GM21381 (cell line): ENCODE results near the gene TTC39C.
A peak's percentile ranks its signal among the peaks of the same experiment; 100 is the strongest.
"Not testable (repeated sequence)": the region's sequence is repeated elsewhere in the genome, so short reads cannot be mapped to it uniquely, and the experiment has no call there.

Experiments used
- ATAC-seq: cut with Tn5 transposase; IDR thresholded peaks from one replicate; pipeline ENCODE4 v1.9.1; 2021; ENCODE audit warnings: mild to moderate bottlenecking, moderate library complexity; ENCODE audit not compliant: unreplicated experiment

Gene TTC39C

GRCh38 chr18:24051031-24051947 is 36.7 kb downstream of the TTC39C start:
- ATAC-seq = peak; percentile 46

GRCh38 chr18:24052053-24052452 is 37.5 kb downstream of the TTC39C start:
- ATAC-seq = no peak

- no peak for ATAC-seq
Measured at GRCh38 chr18:24053211-24053610, 38.7 kb downstream of the TTC39C start.

GRCh38 chr18:24054130-24054529 is 39.6 kb downstream of the TTC39C start:
- no peak for ATAC-seq

- ATAC-seq = no peak
Measured at GRCh38 chr18:24055009-24055804, 40.7 kb downstream of the TTC39C start.

GRCh38 chr18:24055878-24056277 is 41.3 kb downstream of the TTC39C start:
- ATAC-seq = no peak

GRCh38 chr18:24056506-24056905 is 42.0 kb downstream of the TTC39C start:
- ATAC-seq = no peak

GRCh38 chr18:24057804-24058203 is 43.2 kb downstream of the TTC39C start:
- no peak for ATAC-seq

GRCh38 chr18:24059385-24059784 is 44.8 kb downstream of the TTC39C start:
- not testable (repeated sequence) for ATAC-seq

- no peak for ATAC-seq
Measured at GRCh38 chr18:24060644-24061043, 46.1 kb downstream of the TTC39C start.

GRCh38 chr18:24063121-24063731 is 48.7 kb downstream of the TTC39C start:
- ATAC-seq = no peak

GRCh38 chr18:24064391-24065100 is 50.0 kb downstream of the TTC39C start:
- ATAC-seq = no peak

- no peak for ATAC-seq
Measured at GRCh38 chr18:24065906-24066305, 51.4 kb downstream of the TTC39C start.

- no peak for ATAC-seq
Measured at GRCh38 chr18:24068945-24069693, 54.6 kb downstream of the TTC39C start.

- ATAC-seq = no peak
Measured at GRCh38 chr18:24071029-24071428, 56.5 kb downstream of the TTC39C start.

GRCh38 chr18:24071779-24072178 is 57.2 kb downstream of the TTC39C start:
- ATAC-seq = no peak

- no peak for ATAC-seq
Measured at GRCh38 chr18:24072743-24073142, 58.2 kb downstream of the TTC39C start.

- ATAC-seq = no peak
Measured at GRCh38 chr18:24073791-24074190, 59.2 kb downstream of the TTC39C start.

GRCh38 chr18:24074757-24075156 is 60.2 kb downstream of the TTC39C start:
- ATAC-seq = not testable (repeated sequence)
